H9 (cell line): ENCODE data around the gene DPAGT1. TPM values are rescaled to one million over a fixed set of nuclear protein-coding genes. Genes with fewer than 3 reads are reported as not detected.

Source experiments
- DNase-seq: peaks from one replicate; pipeline ENCODE4 v3.0.0-alpha.2; 2017
- H2AFZ ChIP-seq: one replicate; pipeline ENCODE4 v1.6.1; 2013; ENCODE audit warnings: mild to moderate bottlenecking, low read length, control low read depth, moderate library complexity
- H2AK5ac ChIP-seq: 2 replicates; pipeline ENCODE4 v1.6.1; 2013; ENCODE audit warnings: low read length, control low read depth, mixed read lengths; ENCODE audit not compliant: insufficient read length
- H2BK120ac ChIP-seq: one replicate; pipeline ENCODE4 v1.6.1; 2013; ENCODE audit warnings: low read depth, mild to moderate bottlenecking, low read length, control low read depth, inconsistent platforms; ENCODE audit not compliant: poor library complexity, severe bottlenecking
- H2BK12ac ChIP-seq: 2 replicates; pipeline ENCODE4 v1.6.1; 2013; ENCODE audit warnings: low read length, control low read depth, mixed read lengths, low read depth; ENCODE audit not compliant: insufficient read length
- H2BK15ac ChIP-seq: 2 replicates; pipeline ENCODE4 v1.6.1; 2013; ENCODE audit warnings: low read depth, low read length, control low read depth
- H2BK20ac ChIP-seq: one replicate; pipeline ENCODE4 v1.6.1; 2013; ENCODE audit warnings: low read depth, mild to moderate bottlenecking, low read length, control low read depth, inconsistent platforms; ENCODE audit not compliant: poor library complexity, severe bottlenecking
- H2BK5ac ChIP-seq: 2 replicates; pipeline ENCODE4 v1.6.1; 2013; ENCODE audit warnings: low read length, control low read depth, mixed read lengths; ENCODE audit not compliant: insufficient read length
- H3K14ac ChIP-seq: 2 replicates; pipeline ENCODE4 v1.6.1; 2013; ENCODE audit warnings: low read length, control low read depth; ENCODE audit not compliant: insufficient read depth
- H3K18ac ChIP-seq: 2 replicates; pipeline ENCODE4 v1.6.1; 2013; ENCODE audit warnings: low read depth, mild to moderate bottlenecking, mixed read lengths, low read length, control low read depth; ENCODE audit not compliant: insufficient read length
- H3K23ac ChIP-seq: 2 replicates; pipeline ENCODE4 v1.6.1; 2013; ENCODE audit warnings: low read length, control low read depth, mixed read lengths, low read depth; ENCODE audit not compliant: insufficient read length
- H3K23me2 ChIP-seq: 2 replicates; pipeline ENCODE4 v1.6.1; 2013; ENCODE audit warnings: low read depth, mild to moderate bottlenecking, mixed read lengths, low read length, control low read depth; ENCODE audit not compliant: insufficient read length, poor library complexity, severe bottlenecking
- H3K27ac ChIP-seq: 2 replicates; pipeline ENCODE4 v1.5.1; 2013; ENCODE audit warnings: low read length, control low read depth, mixed read lengths, low read depth; ENCODE audit not compliant: insufficient read length
- H3K27me3 ChIP-seq: 2 replicates; pipeline ENCODE4 v1.6.1; 2013; ENCODE audit warnings: low read length, control low read depth, inconsistent platforms; ENCODE audit not compliant: insufficient read depth
- H3K4ac ChIP-seq: 2 replicates; pipeline ENCODE4 v1.6.1; 2013; ENCODE audit warnings: low read depth, mild to moderate bottlenecking, control low read depth, inconsistent platforms, low read length, moderate library complexity
- H3K4me1 ChIP-seq: 2 replicates; pipeline ENCODE4 v1.6.1; 2013; ENCODE audit warnings: low read length, control low read depth, inconsistent platforms; ENCODE audit not compliant: insufficient read depth
- H3K4me2 ChIP-seq: 2 replicates; pipeline ENCODE4 v1.6.1; 2013; ENCODE audit warnings: low read length, control low read depth, mixed read lengths; ENCODE audit not compliant: insufficient read length, insufficient read depth
- H3K56ac ChIP-seq: 2 replicates; pipeline ENCODE4 v1.6.1; 2013; ENCODE audit warnings: low read depth, mild to moderate bottlenecking, mixed read lengths, low read length, control low read depth; ENCODE audit not compliant: insufficient read length
- H3K79me1 ChIP-seq: 2 replicates; pipeline ENCODE4 v1.6.1; 2013; ENCODE audit warnings: low read depth, mild to moderate bottlenecking, moderate library complexity, low read length, control low read depth, inconsistent platforms; ENCODE audit not compliant: insufficient read depth, poor library complexity, severe bottlenecking
- H3K79me2 ChIP-seq: 2 replicates; pipeline ENCODE4 v1.6.1; 2013; ENCODE audit warnings: low read length, control low read depth, inconsistent platforms; ENCODE audit not compliant: insufficient read depth
- H3K9ac ChIP-seq: 2 replicates; pipeline ENCODE4 v1.6.1; 2013; ENCODE audit warnings: low read length, control low read depth, mixed read lengths; ENCODE audit not compliant: insufficient read length; ENCODE audit errors: extremely low read depth
- H3K9me3 ChIP-seq: one replicate; pipeline ENCODE4 v1.6.1; 2013; ENCODE audit warnings: low read depth, low read length, inconsistent platforms; ENCODE audit not compliant: control insufficient read depth
- H3T11ph ChIP-seq: one replicate; pipeline ENCODE4 v1.6.1; 2013; ENCODE audit warnings: mild to moderate bottlenecking, low read length, control low read depth, inconsistent platforms
- H4K20me1 ChIP-seq: one replicate; pipeline ENCODE4 v1.6.1; 2013; ENCODE audit not compliant: control insufficient read depth, insufficient read length, insufficient read depth
- H4K5ac ChIP-seq: 2 replicates; pipeline ENCODE4 v1.6.1; 2013; ENCODE audit warnings: low read depth, mild to moderate bottlenecking, mixed read lengths, low read length, control low read depth; ENCODE audit not compliant: insufficient read length
- H4K8ac ChIP-seq: replicated peaks from 2 replicates; pipeline ENCODE4 v1.6.1; 2013; ENCODE audit warnings: low read length, control low read depth, mixed read lengths, low read depth; ENCODE audit not compliant: insufficient read length
- H4K91ac ChIP-seq: 2 replicates; pipeline ENCODE4 v1.6.1; 2013; ENCODE audit warnings: low read depth, mild to moderate bottlenecking, moderate library complexity, mixed read lengths, low read length, control low read depth; ENCODE audit not compliant: insufficient read length
- H3K27ac Mint-ChIP-seq, 3 experiments: 2 replicates in 2 of 3; 3 replicates in 1 of 3; pipeline ENCODE4 v1.8.0; 2020 to 2021; ENCODE audit warnings: mixed read lengths in 3 of 3, mild to moderate bottlenecking in 1 of 3, moderate library complexity in 1 of 3
- H3K27me3 Mint-ChIP-seq: 2 replicates; pipeline ENCODE4 v1.8.0; 2021; ENCODE audit warnings: low read depth, mild to moderate bottlenecking, moderate library complexity, mixed read lengths
- H3K36me3 Mint-ChIP-seq, 3 experiments: 2 replicates in 2 of 3; 3 replicates in 1 of 3; pipeline ENCODE4 v1.8.0; 2020 to 2021; ENCODE audit warnings: low read depth in 3 of 3, mixed read lengths in 3 of 3; ENCODE audit not compliant: insufficient read depth in 1 of 3
- H3K4me1 Mint-ChIP-seq, 2 experiments: 2 replicates each; pipeline ENCODE4 v1.8.0; 2020; ENCODE audit warnings: mixed read lengths in 2 of 2
- H3K4me3 Mint-ChIP-seq, 2 experiments: 2 replicates in 1 of 2; 3 replicates in 1 of 2; pipeline ENCODE4 v1.8.0; 2020 to 2021; ENCODE audit warnings: mild to moderate bottlenecking in 2 of 2, mixed read lengths in 2 of 2, moderate library complexity in 1 of 2
- H3K9me3 Mint-ChIP-seq, 2 experiments: 2 replicates in 1 of 2; 3 replicates in 1 of 2; pipeline ENCODE4 v1.8.0; 2020; ENCODE audit warnings: mild to moderate bottlenecking in 2 of 2, mixed read lengths in 2 of 2, moderate library complexity in 1 of 2
- CTCF ChIP-seq: fragments of 200-600 bp; sonication (generic); conservative IDR thresholded peaks from 3 replicates; pipeline ENCODE4 v1.8.0; 2021; ENCODE audit warnings: antibody characterized with exemption, mild to moderate bottlenecking
- WGBS: extraction: QIAGEN DNeasy Blood & Tissue Kit; methylation state at CpG from one replicate; pipeline ENCODE4 v1.1.7; 2013; ENCODE audit warnings: missing lambda C conversion rate, low lambda C conversion rate, mixed read lengths; ENCODE audit not compliant: insufficient read length; ENCODE audit errors: extremely low coverage; 5-methylcytosine and 5-hydroxymethylcytosine counted together
- total RNA-seq: library from RNA; stranded (reverse); gene quantifications from 2 replicates; pipeline ENCODE4 v1.2.1, GENCODE V29; 2021

DPAGT1 gene
- total RNA-seq, 1 experiment from 2014 or later = 43.6 TPM

DNA sequence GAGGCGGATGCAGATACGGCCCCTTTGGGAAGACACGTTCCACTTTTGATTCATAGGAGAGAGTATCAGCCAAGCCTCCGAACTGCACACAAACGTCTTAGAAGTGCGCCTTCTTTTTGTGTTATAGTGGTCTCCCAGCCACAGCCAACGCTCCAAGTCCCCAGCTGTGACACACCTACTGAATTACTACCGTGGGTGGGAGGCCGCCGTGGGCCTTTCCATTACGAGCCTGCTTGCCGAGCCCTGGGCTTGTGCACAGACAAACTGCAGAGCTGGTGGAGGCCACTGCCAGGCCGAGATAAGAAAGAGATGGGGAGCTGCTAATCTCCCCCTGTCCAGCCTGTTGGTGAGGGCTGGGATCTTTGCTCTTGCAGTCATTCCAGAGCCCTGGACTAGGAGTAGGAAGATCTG, 16.2 kb downstream of the DPAGT1 start:
- no peak for TF ChIP-seq CTCF
- no peaks in the 10 kb centered on the region for H3K9me3 Mint-ChIP-seq
- peaks cover 7 to 13% of the 10 kb centered on the region in 2 experiments; a peak in 3 of 4 replicates for H3K4me1 Mint-ChIP-seq
- Histone ChIP-seq H3K27me3 (no peaks in the 10 kb centered on the region), H3K4ac (no peak overlapping the region), H2BK120ac (no peak overlapping the region), H2AK5ac (no peak overlapping the region), H3K18ac (no peak overlapping the region), H2BK5ac (no peak overlapping the region), H3K23me2 (peaks cover 4% of the 10 kb centered on the region), H3K14ac (no peak overlapping the region), H4K5ac (no peak overlapping the region), H3K9me3 (no peaks in the 10 kb centered on the region), H4K91ac (no peak overlapping the region), H2BK15ac (no peak overlapping the region), H3K4me1 (no peaks in the 10 kb centered on the region), H2AFZ (no peak overlapping the region), H2BK20ac (no peak overlapping the region), H2BK12ac (no peak overlapping the region), H3K9ac (peak overlapping the region; percentile 79), H4K8ac (no peak overlapping the region), H4K20me1 (no peaks in the 10 kb centered on the region), H3T11ph (no peak overlapping the region), H3K27ac (no peak overlapping the region), H3K79me2 (no peaks in the 10 kb centered on the region; the same call in 1 of the 2 replicates), H3K79me1 (no peaks in the 10 kb centered on the region), H3K56ac (no peak overlapping the region), H3K23ac (no peak overlapping the region), H3K4me2 (peak overlapping the region; percentile 75)
- no peaks in the 10 kb centered on the region for H3K27me3 Mint-ChIP-seq
- H3K27ac Mint-ChIP-seq = peak overlapping the region; percentile 96 to 99 (median 98); a peak in 6 of 7 replicates
- no peak for DNase-seq
- WGBS = no CpG with 5 or more reads among the region's 13 CpGs
- H3K36me3 Mint-ChIP-seq = peaks cover 10 to 29% (median 26%) of the 10 kb centered on the region in 3 experiments; a peak in 6 of 7 replicates
- peak overlapping the region; percentile 98 for H3K4me3 Mint-ChIP-seq
